Neutrophil (primary cell): ENCODE results near the gene AHRR.

Experiments used
- H3K27ac ChIP-seq: fragments of 200-600 bp; sonication (generic); 2 replicates; pipeline ENCODE4 v1.5.1; 2016; ENCODE audit warnings: mild to moderate bottlenecking, moderate library complexity
- H3K27me3 ChIP-seq: fragments of 200-600 bp; sonication (generic); 2 replicates; pipeline ENCODE4 v1.6.0; 2016; ENCODE audit warnings: mild to moderate bottlenecking
- H3K36me3 ChIP-seq: fragments of 200-600 bp; sonication (generic); 2 replicates; pipeline ENCODE4 v1.5.1; 2017
- H3K4me1 ChIP-seq, 2 experiments: fragments of 200-600 bp in 1 of 2; sonication (generic) in 1 of 2; 1 replicate in 1 of 2; 2 replicates in 1 of 2; pipeline versions ENCODE4 v1.5.1 to v1.6.1; 2013 to 2016; ENCODE audit warnings: low read depth in 1 of 2, low read length in 1 of 2, mild to moderate bottlenecking in 1 of 2, moderate library complexity in 1 of 2; ENCODE audit not compliant: control insufficient read depth in 1 of 2, insufficient read depth in 1 of 2
- H3K4me3 ChIP-seq, 2 experiments: fragments of 200-600 bp in 1 of 2; sonication (generic) in 1 of 2; 1 replicate in 1 of 2; 2 replicates in 1 of 2; pipeline ENCODE4 v1.5.1; 2013 to 2016; ENCODE audit warnings: low read depth in 1 of 2, low read length in 1 of 2, mild to moderate bottlenecking in 1 of 2, moderate library complexity in 1 of 2
- H3K9me3 ChIP-seq: fragments of 200-600 bp; sonication (generic); 2 replicates; pipeline ENCODE4 v1.5.1; 2016
- CTCF ChIP-seq: fragments of 200-600 bp; sonication (generic); IDR thresholded peaks from 2 replicates; pipeline ENCODE4 v1.5.1; 2016; ENCODE audit warnings: antibody characterized with exemption

Gene AHRR

GRCh38 chr5:478982-479535 is 157.5 kb downstream of the AHRR start:
- H3K27ac ChIP-seq = no peak overlapping the region
- H3K9me3 ChIP-seq = no peaks in the 10 kb centered on the region
- H3K27me3 ChIP-seq = peaks cover 91% of the 10 kb centered on the region
- H3K36me3 ChIP-seq = no peaks in the 10 kb centered on the region
- peaks cover 3 to 7% of the 10 kb centered on the region in 2 experiments for H3K4me1 ChIP-seq
- TF ChIP-seq CTCF = no peak
- H3K4me3 ChIP-seq = no peak overlapping the region

- H3K36me3 ChIP-seq = no peaks in the 10 kb centered on the region
- H3K27ac ChIP-seq = no peak overlapping the region
- TF ChIP-seq CTCF = no peak
- peaks cover 3 to 5% of the 10 kb centered on the region in 2 experiments for H3K4me1 ChIP-seq
- no peaks in the 10 kb centered on the region for H3K9me3 ChIP-seq
- no peak overlapping the region for H3K4me3 ChIP-seq
- peaks cover 90% of the 10 kb centered on the region for H3K27me3 ChIP-seq
Observed at GRCh38 chr5:479566-480319, 158.2 kb downstream of the AHRR start.

GRCh38 chr5:481347-481746 is 159.8 kb downstream of the AHRR start:
- H3K27me3 ChIP-seq = peaks cover 90% of the 10 kb centered on the region

GRCh38 chr5:482021-482420 is 160.5 kb downstream of the AHRR start:
- H3K4me1 ChIP-seq = no peaks in the 10 kb centered on the region
- no peaks in the 10 kb centered on the region for H3K9me3 ChIP-seq
- no peak overlapping the region for H3K27ac ChIP-seq
- TF ChIP-seq CTCF = no peak
- no peak overlapping the region for H3K4me3 ChIP-seq
- peaks cover 86% of the 10 kb centered on the region for H3K27me3 ChIP-seq
- no peaks in the 10 kb centered on the region for H3K36me3 ChIP-seq

More at GRCh38 chr5:481347-481746, 159.8 kb downstream of the AHRR start:
- H3K36me3 ChIP-seq = no peaks in the 10 kb centered on the region
- H3K27ac ChIP-seq = no peak overlapping the region
- no peaks in the 10 kb centered on the region for H3K4me1 ChIP-seq
- no peaks in the 10 kb centered on the region for H3K9me3 ChIP-seq
- no peak overlapping the region for H3K4me3 ChIP-seq
- TF ChIP-seq CTCF = no peak

GRCh38 chr5:482506-482905 is 161.0 kb downstream of the AHRR start:
- Histone ChIP-seq H3K27me3 (peaks cover 81% of the 10 kb centered on the region), H3K9me3 (no peaks in the 10 kb centered on the region), H3K4me3 (no peak overlapping the region), H3K4me1 (no peaks in the 10 kb centered on the region), H3K36me3 (no peaks in the 10 kb centered on the region), H3K27ac (no peak overlapping the region)
- TF ChIP-seq CTCF = no peak
